Activated CD4-positive, alpha-beta T cell treated with anti-CD3 and anti-CD28 coated beads, Interleukin-10, Interleukin-2, amounts not matched to agents 100 ng/mL and 50 ng/mL, durations not matched to agents 16 hours and 8 hours (primary cell): ENCODE measurements around the gene SLC16A7.
"Not testable (repeated sequence)": the region's sequence is repeated elsewhere in the genome, so short reads cannot be mapped to it uniquely, and the experiment has no call there.

Experiments used
- DNase-seq: peaks from one replicate; pipeline ENCODE4 v3.0.0-alpha.2; 2020

SLC16A7 gene

DNA sequence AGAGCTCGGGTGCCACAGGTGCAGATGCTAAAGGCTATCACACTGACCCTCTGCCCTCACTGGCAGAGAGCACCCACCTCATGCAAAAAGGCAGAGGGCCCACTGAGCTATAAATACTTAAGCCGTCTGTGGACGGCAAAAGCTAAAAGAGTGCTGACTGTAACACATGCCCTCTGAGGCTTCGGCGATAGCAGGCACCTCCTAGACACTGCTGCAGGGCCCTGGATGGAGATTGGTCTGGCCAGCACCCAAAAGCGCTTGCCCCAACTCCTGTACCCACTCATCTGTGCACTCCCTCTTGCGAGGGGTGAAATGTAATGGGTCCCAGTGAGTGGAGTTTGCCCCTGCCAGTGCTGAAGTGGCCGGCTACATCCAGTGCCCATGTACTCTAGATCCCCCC is 148.7 kb downstream of the SLC16A7 start:
- no peak for DNase-seq

DNA sequence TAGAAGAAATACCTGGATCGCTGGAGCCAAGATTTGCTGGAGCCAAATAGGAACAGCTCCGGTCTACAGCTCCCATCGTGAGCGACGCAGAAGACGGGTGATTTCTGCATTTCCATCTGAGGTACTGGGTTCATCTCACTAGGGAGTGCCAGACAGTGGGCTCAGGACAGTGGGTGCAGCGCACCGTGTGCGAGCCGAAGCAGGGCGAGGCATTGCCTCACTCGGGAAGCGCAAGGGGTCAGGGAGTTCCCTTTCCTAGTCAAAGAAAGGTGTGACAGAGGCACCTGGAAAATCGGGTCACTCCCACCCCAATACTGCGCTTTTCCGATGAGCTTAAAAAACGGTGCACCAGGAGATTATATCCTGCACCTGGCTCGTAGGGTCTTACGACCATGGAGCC is 155.3 kb downstream of the SLC16A7 start:
- not testable (repeated sequence) for DNase-seq

DNA sequence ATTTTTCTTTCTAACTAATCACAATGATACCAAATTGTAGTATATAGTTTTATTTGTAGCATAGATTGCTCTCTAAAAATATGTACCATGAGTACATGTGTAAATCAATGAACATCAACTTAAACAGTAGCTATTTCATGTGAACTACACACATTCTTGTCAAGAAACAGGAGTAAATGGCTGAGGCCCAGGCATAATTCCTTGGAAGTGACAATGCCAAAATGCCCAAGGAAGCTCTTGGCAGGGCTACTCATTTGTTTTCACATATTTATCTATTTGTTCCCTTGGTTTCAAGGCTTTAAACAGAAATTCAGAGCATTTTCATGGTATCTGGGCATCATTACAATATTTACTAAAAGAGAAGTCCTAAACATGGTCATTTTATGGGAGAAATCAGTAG is 165.7 kb downstream of the SLC16A7 start:
- DNase-seq, result no peak

GRCh38 chr12:59763835-59764234 is 168.0 kb downstream of the SLC16A7 start:
- peak; percentile 15 for DNase-seq

DNA sequence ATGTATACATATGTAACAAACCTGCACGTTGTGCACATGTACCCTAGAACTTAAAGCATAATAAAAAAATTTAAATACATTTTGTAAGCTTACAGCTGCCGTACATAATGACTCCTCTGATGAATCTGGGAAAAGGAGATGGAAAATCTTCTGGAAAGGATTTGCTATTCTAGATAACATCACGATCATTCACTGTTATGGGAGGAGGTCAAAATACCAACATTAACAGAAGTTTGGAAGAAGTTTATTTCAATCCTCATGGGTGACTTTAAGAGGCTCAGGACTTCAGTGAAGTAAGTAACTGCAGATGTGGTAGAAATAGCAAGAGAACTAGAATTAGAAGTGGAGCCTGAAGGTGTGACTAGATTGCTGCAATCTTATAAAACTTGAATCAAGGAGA is 172.2 kb downstream of the SLC16A7 start:
- no peak for DNase-seq

DNA sequence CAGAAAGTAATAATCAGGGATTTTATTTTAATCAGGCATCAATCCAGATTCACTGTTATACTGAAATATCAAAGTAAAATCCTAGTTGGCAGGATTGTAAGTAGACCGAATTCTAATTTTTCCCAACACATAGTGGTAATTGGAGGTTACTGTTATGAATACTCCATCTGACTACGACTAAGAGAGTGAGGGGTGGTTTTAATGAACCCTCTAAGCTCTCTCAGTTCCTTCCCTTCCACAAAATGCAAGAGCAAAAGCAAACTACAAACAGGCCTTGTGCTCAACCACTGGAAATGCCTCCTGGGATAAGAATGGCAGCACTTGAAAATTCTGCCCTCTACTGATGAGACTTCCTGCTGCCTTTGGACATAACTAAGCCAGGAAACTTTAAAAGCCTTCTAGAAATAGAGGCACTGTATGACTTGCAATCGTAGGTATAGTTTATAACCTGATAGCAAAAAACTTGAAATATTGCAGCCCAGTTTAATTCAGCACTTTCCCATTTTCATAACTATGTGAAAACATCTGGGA is 184.8 kb downstream of the SLC16A7 start:
- DNase-seq, result no peak

DNA sequence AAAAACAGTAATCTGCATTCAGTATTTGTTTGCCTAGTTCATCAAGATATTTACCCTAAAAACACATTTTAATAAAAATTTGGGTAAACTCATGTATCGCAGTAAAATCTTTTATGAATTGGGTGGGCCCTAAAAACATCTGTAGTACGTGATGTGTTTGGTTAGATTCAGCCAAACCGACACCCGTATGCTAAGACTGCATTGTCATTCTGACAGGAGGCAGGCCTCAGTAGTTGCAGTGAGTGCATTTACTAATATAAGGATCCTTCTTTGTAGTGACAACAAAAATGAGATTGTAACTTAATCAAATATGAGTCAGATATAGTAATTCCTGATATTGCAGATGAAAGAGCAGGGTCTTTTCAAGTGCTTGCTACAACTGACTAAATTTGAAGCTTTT is 191.8 kb downstream of the SLC16A7 start:
- no peak for DNase-seq

GRCh38 chr12:59792647-59793046 is 196.8 kb downstream of the SLC16A7 start:
- DNase-seq, result no peak

- no peak for DNase-seq
Measured at GRCh38 chr12:59803735-59804134, 207.9 kb downstream of the SLC16A7 start.

DNA sequence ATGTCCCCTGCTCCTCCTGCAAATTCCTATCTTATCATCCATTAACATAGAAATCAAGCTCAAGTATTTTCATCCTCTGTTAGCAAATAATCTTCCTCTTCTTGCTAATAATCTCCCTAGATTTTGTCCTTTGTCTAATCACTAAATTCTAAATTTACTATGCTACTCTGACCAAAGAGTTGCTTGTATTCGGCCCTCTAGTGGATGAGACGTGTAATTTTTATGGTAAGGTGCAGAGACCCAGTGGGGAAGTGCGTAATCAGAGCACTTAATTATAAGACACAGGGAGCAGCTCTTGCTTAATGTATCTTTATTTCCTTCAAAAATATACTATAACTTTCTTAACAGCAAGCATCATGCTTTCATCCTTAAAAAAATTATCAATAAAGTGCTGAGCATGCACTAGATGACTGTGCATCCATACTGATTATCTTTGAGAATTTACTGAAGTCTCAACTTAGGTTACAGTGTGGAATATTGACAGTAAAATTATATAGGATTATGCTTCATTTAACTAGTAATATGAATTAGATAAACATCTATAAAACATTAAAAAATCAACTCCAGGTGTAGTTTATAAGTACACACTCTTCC is 212.6 kb downstream of the SLC16A7 start:
- peak; percentile 45 for DNase-seq

DNA sequence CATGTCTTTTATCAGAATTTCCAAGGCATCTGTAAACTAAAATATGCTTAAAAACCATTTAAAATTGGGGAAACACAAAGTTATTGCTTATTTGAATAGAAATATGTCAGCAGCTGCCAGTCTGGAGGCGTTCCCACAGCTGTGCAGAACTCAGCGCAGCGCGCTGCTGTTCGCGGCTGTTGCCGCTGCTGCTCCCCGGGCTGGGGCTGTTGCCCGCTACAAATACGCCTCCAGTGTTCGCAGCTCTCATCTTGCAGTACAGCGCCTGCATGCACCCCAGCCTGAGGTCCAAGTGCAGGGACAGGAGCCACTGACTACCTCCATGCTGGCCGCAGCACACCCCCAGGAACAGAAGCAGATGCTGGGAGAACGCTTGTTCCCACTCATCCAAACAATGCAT is 216.2 kb downstream of the SLC16A7 start:
- DNase-seq, result no peak

GRCh38 chr12:59812716-59813115 is 216.9 kb downstream of the SLC16A7 start:
- no peak for DNase-seq

DNA sequence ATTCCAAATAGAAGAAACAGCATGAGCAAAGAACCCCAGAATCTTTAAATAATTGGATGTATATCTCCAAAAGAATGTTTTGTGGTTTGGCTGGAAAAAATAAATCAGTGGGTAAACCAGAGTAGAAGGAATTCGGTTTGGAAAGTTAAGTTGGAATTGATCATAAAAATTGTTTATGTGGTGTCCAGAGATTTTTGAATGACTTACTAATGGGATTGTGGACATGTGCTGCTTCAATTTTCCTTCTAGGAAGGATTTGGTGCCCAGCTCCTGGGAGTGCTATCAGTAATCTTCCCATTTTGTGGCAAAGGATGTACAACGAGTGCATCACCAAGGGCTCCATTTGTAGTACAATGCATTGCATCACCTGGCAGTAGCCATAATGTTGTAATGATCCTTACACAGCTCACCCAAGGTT is 224.8 kb downstream of the SLC16A7 start:
- DNase-seq, result no peak

- DNase-seq, result no peak
Measured at GRCh38 chr12:59823567-59823966, 227.7 kb downstream of the SLC16A7 start.

- DNase-seq, result no peak
Measured at GRCh38 chr12:59827767-59828166, 231.9 kb downstream of the SLC16A7 start.

DNA sequence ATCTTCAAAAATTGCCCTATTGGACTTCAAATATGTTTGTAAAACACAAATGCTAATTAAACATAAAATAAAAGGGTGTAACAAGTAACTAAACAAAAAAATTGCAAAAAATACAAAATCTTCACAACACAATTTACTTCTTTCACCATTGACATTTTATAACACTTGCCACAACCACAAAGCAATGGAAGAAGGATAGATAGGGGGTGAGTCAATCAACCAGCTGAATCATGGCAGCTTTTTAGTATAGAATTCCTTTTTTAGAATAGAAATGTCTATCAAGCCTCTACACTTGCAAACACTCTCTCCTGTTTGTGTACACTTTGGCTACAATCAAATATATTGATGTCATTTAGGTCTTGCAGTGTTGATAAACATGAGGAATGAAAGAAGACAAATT is 232.7 kb downstream of the SLC16A7 start:
- no peak for DNase-seq

DNA sequence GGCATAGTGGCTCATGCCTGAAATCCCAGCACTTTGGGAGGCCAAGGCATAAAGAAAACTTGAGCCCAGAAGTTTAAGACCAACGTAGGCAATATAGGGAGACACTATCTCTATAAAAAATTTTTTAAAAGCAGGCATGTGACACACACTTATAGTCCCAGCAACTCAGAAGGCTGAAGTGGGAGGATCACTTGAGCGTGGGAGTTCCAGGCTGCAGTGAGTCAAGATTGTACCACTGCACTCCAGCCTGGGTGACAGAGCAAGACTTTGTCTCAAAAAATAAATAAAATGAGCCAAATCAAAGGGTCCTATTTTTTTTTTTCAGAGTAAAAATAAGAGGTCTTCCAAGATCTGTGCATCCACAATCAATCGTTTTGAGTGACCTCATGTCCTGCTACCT is 237.6 kb downstream of the SLC16A7 start:
- DNase-seq, result no peak

DNA sequence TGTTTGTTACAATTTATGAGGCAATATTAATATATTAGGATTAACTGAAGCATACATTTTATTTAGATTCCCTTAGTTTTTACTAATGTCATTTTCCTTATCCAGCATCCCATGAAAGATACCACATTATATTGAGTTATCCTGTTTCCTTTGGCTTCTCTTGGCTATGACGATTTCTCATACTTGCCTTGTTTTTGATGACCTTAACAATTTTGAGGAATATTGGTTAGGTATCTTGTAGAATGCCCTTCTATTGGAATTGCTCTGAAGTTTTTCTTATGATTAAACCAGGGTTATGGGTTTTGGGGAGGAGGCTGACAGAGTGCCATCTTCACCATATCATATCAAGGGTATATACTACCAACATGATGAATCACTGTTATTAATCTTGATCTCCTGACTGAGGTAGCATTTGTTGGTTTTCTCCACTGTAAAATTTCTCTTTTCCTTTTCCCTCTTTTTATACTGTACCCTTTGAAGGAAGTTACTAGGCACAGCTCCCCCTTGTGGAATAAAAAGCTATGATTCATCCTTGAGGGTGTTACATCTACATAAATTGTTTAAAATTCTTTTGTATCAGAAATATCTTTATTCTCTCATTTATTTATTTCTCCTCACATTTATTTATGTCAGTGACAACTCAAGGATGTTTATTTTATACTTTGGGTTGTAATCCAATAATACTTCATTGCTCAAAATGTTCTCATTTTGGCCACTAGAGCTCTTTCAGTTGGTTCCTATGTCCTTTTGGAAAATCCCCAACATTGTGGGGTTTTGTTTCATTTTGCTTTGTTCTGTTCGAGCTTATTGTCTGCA is 239.0 kb downstream of the SLC16A7 start:
- peak; percentile 16 for DNase-seq
